ENCODE measurements around the gene DLGAP4.

- TF ChIP-seq NRF1 (IDR thresholded peaks at IDR 0.05; ENCODE audit: low read depth, low read length) (no peak), RXRA (IDR thresholded peaks at IDR 0.05; ENCODE audit: borderline replicate concordance, low read depth) (no peak), RAD21 (IDR thresholded peaks at IDR 0.05; ENCODE audit: low read length) (no peak), REST (IDR thresholded peaks at IDR 0.05; ENCODE audit: low read depth, low read length) (no peak), EZH2phosphoT487 (IDR thresholded peaks at IDR 0.05; ENCODE audit: borderline replicate concordance, low read depth) (no peak), JUND (IDR thresholded peaks at IDR 0.05) (no peak)
- TF ChIP-seq, protein P1, sequence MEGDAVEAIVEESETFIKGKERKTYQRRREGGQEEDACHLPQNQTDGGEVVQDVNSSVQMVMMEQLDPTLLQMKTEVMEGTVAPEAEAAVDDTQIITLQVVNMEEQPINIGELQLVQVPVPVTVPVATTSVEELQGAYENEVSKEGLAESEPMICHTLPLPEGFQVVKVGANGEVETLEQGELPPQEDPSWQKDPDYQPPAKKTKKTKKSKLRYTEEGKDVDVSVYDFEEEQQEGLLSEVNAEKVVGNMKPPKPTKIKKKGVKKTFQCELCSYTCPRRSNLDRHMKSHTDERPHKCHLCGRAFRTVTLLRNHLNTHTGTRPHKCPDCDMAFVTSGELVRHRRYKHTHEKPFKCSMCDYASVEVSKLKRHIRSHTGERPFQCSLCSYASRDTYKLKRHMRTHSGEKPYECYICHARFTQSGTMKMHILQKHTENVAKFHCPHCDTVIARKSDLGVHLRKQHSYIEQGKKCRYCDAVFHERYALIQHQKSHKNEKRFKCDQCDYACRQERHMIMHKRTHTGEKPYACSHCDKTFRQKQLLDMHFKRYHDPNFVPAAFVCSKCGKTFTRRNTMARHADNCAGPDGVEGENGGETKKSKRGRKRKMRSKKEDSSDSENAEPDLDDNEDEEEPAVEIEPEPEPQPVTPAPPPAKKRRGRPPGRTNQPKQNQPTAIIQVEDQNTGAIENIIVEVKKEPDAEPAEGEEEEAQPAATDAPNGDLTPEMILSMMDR (IDR thresholded peaks at IDR 0.05): no peak
These were observed 148.7 kb downstream of the DLGAP4 start for GRCh38 chr20:36454698-36455427.

Data from SK-N-SH (cell line).